Cardiac ventricle fibroblast (primary cell): ENCODE data around the gene EID3. TPM values are rescaled to one million over a fixed set of nuclear protein-coding genes. Genes with fewer than 3 reads are reported as not detected.

ENCODE experiments used
- total RNA-seq: library from RNA; depleted of rRNA; stranded (reverse); fragments of >200 nt; gene quantifications from 2 replicates; pipeline ENCODE4 v1.2.3, GENCODE V29; 2015

Gene EID3
- 4.7 and 7.2 TPM in 2 replicates for total RNA-seq

GRCh38 chr12:104303538-104304151, at the start of gene EID3:
Gene EID3, plus strand, starts transcription at chr12:104303739. Its CDS starts 196 bp downstream, at chr12:104303935.

Other genes with a start within 250 kb of the EID3 start
- gene HCFC2, start 239.2 kb upstream of the EID3 start, total RNA-seq, result 14.3 and 20.8 TPM in 2 replicates
- gene NFYB, start 165.5 kb upstream of the EID3 start, total RNA-seq, result 43.9 and 66.0 TPM in 2 replicates
- 478 and 515 TPM in 2 replicates for gene TXNRD1, start 88.0 kb upstream of the EID3 start, total RNA-seq
- gene CHST11, start 153.2 kb downstream of the EID3 start, total RNA-seq, result 51.0 and 76.7 TPM in 2 replicates